ENCODE results near the gene TUBB.

GRCh38 chr6:30672445-30673253 is 47.5 kb upstream of the TUBB start, which contains the start of gene DHX16:
- TF ChIP-seq CTCF (conservative IDR thresholded peaks at IDR 0.05; ENCODE audit: low read depth, low read length) (peak; percentile 94), RAD21 (IDR thresholded peaks at IDR 0.05; ENCODE audit: low read length) (peak; percentile 56), MAZ (IDR thresholded peaks at IDR 0.05; ENCODE audit: borderline replicate concordance, low read depth, low read length) (0 out of 2 replicates have a peak, but pooled peaks have one; percentile 22), POLR2A (IDR thresholded peaks at IDR 0.05; ENCODE audit: low read depth, low read length) (0 out of 2 replicates have a peak, but pooled peaks have one; percentile 31), SMC3 (IDR thresholded peaks at IDR 0.05; ENCODE audit: low read depth, low read length) (peak; percentile 70), ELK1 (IDR thresholded peaks at IDR 0.05; ENCODE audit: borderline replicate concordance, low read depth, low read length) (no peak), RCOR1 (IDR thresholded peaks at IDR 0.05; ENCODE audit: insufficient replicate concordance, low read length) (no peak), RFX5 (IDR thresholded peaks at IDR 0.05; ENCODE audit: low read depth, low read length) (no peak), CHD1 (IDR thresholded peaks at IDR 0.05; ENCODE audit: low read depth, low read length) (0 out of 2 replicates have a peak, but pooled peaks have one; percentile 38)
